ENCODE results near the gene ACYP2.
"Not testable (repeated sequence)": the region's sequence is repeated elsewhere in the genome, so short reads cannot be mapped to it uniquely, and the experiment has no call there.

DNA sequence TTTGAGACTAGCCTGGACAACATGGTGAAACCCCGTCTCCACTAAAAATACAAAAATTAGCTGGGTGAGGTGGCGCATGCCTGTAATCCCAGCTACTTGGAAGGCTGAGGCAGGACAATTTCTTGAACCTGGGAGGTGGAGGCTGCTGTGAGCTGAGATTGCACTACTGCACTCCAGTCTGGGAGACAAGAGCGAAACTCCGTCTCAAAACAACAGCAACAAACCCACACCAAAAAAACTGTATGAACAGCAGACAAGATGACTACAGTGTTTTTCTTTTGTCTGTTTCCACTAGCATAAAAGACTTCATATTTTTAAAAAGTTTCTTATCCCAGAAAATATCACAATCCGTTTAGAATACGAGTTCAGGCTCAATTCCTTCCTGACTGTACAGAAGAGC is 936 bp upstream of the ACYP2 start:
- not testable (repeated sequence) for TF ChIP-seq CTCF, POLR2AphosphoS5, POLR2A (IDR thresholded peaks at IDR 0.05)
